Body of pancreas (tissue), 4 donors: ENCODE measurements around the gene SLC22A23.

Experiments
- POLR2A ChIP-seq, 3 donors: fragments of 450-650 bp; IDR thresholded peaks; one replicate each; pipeline ENCODE4 v1.6.1; 2016; ENCODE audit warnings: antibody characterized with exemption in 3 of 3, mild to moderate bottlenecking in 2 of 3
- TF ChIP-seq, protein P1 (sequence below), 7 experiments: fragments of 450-650 bp in 4 of 7; fragments of 200-600 bp in 3 of 7; sonication (generic) in 3 of 7; IDR thresholded peaks; one replicate each; pipeline ENCODE4 v1.5.1; 2016 to 2019; ENCODE audit warnings: antibody characterized with exemption in 7 of 7

GRCh38 chr6:3349388-3350251 lies 107.2 kb downstream of the SLC22A23 start:
- TF ChIP-seq, protein P1, sequence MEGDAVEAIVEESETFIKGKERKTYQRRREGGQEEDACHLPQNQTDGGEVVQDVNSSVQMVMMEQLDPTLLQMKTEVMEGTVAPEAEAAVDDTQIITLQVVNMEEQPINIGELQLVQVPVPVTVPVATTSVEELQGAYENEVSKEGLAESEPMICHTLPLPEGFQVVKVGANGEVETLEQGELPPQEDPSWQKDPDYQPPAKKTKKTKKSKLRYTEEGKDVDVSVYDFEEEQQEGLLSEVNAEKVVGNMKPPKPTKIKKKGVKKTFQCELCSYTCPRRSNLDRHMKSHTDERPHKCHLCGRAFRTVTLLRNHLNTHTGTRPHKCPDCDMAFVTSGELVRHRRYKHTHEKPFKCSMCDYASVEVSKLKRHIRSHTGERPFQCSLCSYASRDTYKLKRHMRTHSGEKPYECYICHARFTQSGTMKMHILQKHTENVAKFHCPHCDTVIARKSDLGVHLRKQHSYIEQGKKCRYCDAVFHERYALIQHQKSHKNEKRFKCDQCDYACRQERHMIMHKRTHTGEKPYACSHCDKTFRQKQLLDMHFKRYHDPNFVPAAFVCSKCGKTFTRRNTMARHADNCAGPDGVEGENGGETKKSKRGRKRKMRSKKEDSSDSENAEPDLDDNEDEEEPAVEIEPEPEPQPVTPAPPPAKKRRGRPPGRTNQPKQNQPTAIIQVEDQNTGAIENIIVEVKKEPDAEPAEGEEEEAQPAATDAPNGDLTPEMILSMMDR (IDR thresholded peaks at IDR 0.05) = no peak
- no peak for TF ChIP-seq POLR2A (IDR thresholded peaks at IDR 0.05)
